Trophoblast cell (in vitro differentiated cells and primary cell): ENCODE data around the gene TNS3.
A peak's percentile ranks its signal among the peaks of the same experiment; 100 is the strongest.
"Not testable (repeated sequence)": the region's sequence is repeated elsewhere in the genome, so short reads cannot be mapped to it uniquely, and the experiment has no call there.

Source experiments
- DNase-seq, 2 donors: peaks; one replicate each; pipeline ENCODE4 v3.0.0-alpha.2; 2016
- H2AFZ ChIP-seq: 2 replicates; pipeline ENCODE4 v1.6.1; 2013; ENCODE audit warnings: low read length, moderate library complexity, mild to moderate bottlenecking; ENCODE audit not compliant: insufficient read depth, poor library complexity
- H2AK5ac ChIP-seq: 2 replicates; pipeline ENCODE4 v1.6.1; 2013; ENCODE audit warnings: mild to moderate bottlenecking, low read length
- H2BK120ac ChIP-seq: 2 replicates; pipeline ENCODE4 v1.6.1; 2013; ENCODE audit warnings: low read length, mild to moderate bottlenecking, moderate library complexity; ENCODE audit not compliant: insufficient read depth, poor library complexity
- H2BK12ac ChIP-seq: 2 replicates; pipeline ENCODE4 v1.6.1; 2013; ENCODE audit warnings: mild to moderate bottlenecking, low read length, moderate library complexity
- H2BK5ac ChIP-seq: 2 replicates; pipeline ENCODE4 v1.6.1; 2013; ENCODE audit warnings: low read length, low read depth, moderate library complexity, mild to moderate bottlenecking; ENCODE audit not compliant: poor library complexity
- H3K14ac ChIP-seq: 2 replicates; pipeline ENCODE4 v1.6.1; 2013; ENCODE audit warnings: mild to moderate bottlenecking, low read length
- H3K18ac ChIP-seq: 2 replicates; pipeline ENCODE4 v1.6.1; 2013; ENCODE audit warnings: mild to moderate bottlenecking, low read length
- H3K23ac ChIP-seq: 2 replicates; pipeline ENCODE4 v1.6.1; 2013; ENCODE audit warnings: low read length
- H3K27ac ChIP-seq: 2 replicates; pipeline ENCODE4 v1.5.1; 2013; ENCODE audit warnings: low read depth, mild to moderate bottlenecking, inconsistent platforms, low read length, moderate library complexity
- H3K27me3 ChIP-seq: 2 replicates; pipeline ENCODE4 v1.6.1; 2013; ENCODE audit warnings: inconsistent platforms, mild to moderate bottlenecking, low read length, moderate library complexity; ENCODE audit not compliant: insufficient read depth
- H3K36me3 ChIP-seq, 2 experiments: 1 replicate in 1 of 2; 2 replicates in 1 of 2; pipeline ENCODE4 v1.6.1; 2013; ENCODE audit warnings: low read length in 2 of 2, mild to moderate bottlenecking in 2 of 2, moderate library complexity in 1 of 2; ENCODE audit not compliant: insufficient read depth in 2 of 2, control insufficient read depth in 1 of 2
- H3K4ac ChIP-seq: 2 replicates; pipeline ENCODE4 v1.6.1; 2013; ENCODE audit warnings: low read depth, mild to moderate bottlenecking, low read length, moderate library complexity
- H3K4me1 ChIP-seq, 2 experiments: 1 replicate in 1 of 2; 2 replicates in 1 of 2; pipeline ENCODE4 v1.6.1; 2013; ENCODE audit warnings: low read length in 2 of 2, mild to moderate bottlenecking in 2 of 2, moderate library complexity in 1 of 2; ENCODE audit not compliant: insufficient read depth in 2 of 2, control insufficient read depth in 1 of 2
- H3K4me2 ChIP-seq: 2 replicates; pipeline ENCODE4 v1.6.1; 2013; ENCODE audit warnings: inconsistent platforms, mild to moderate bottlenecking, low read length, moderate library complexity
- H3K4me3 ChIP-seq: 2 replicates; pipeline ENCODE4 v1.5.1; 2013; ENCODE audit warnings: mild to moderate bottlenecking, low read depth, low read length, inconsistent platforms
- H3K79me1 ChIP-seq: one replicate; pipeline ENCODE4 v1.6.1; 2013; ENCODE audit warnings: low read length
- H3K79me2 ChIP-seq: 2 replicates; pipeline ENCODE4 v1.6.1; 2013; ENCODE audit warnings: low read length, mild to moderate bottlenecking; ENCODE audit not compliant: control insufficient read depth, insufficient read depth, poor library complexity
- H3K9ac ChIP-seq: 2 replicates; pipeline ENCODE4 v1.6.1; 2013; ENCODE audit warnings: mild to moderate bottlenecking, low read length
- H3K9me3 ChIP-seq: 2 replicates; pipeline ENCODE4 v1.6.1; 2013; ENCODE audit warnings: low read depth, mild to moderate bottlenecking, control low read depth, inconsistent platforms, low read length; ENCODE audit not compliant: insufficient read depth
- H4K12ac ChIP-seq: 2 replicates; pipeline ENCODE4 v1.6.1; 2013; ENCODE audit warnings: low read depth, mild to moderate bottlenecking, low read length, moderate library complexity
- H4K8ac ChIP-seq: 2 replicates; pipeline ENCODE4 v1.6.1; 2013; ENCODE audit warnings: low read depth, mild to moderate bottlenecking, low read length, moderate library complexity
- H4K91ac ChIP-seq: one replicate; pipeline ENCODE4 v1.6.1; 2013; ENCODE audit warnings: low read depth, mild to moderate bottlenecking, low read length, moderate library complexity
- WGBS: extraction: QIAGEN DNeasy Blood & Tissue Kit; methylation state at CpG from one replicate; pipeline ENCODE4 v1.1.7; 2013; ENCODE audit warnings: missing lambda C conversion rate; ENCODE audit not compliant: insufficient read length, insufficient coverage; ENCODE audit errors: extremely low coverage; 5-methylcytosine and 5-hydroxymethylcytosine counted together

Gene TNS3

GRCh38 chr7:47543714-47544113 is 38.2 kb downstream of the TNS3 start:
- Histone ChIP-seq H3K79me2 (peaks cover 13% of the 10 kb centered on the region), H3K27ac (peak overlapping the region; percentile 10), H3K27me3 (no peaks in the 10 kb centered on the region), H3K79me1 (peaks cover 28% of the 10 kb centered on the region), H3K23ac (no peak overlapping the region), H4K8ac (no peak overlapping the region), H3K36me3 (peaks cover 48 to 50% of the 10 kb centered on the region in 2 experiments), H2AFZ (no peak overlapping the region), H3K9me3 (peaks cover 2% of the 10 kb centered on the region), H2BK5ac (no peak overlapping the region), H3K4me3 (no peak overlapping the region), H4K91ac (no peak overlapping the region), H4K12ac (no peak overlapping the region), H3K4ac (no peak overlapping the region), H3K4me2 (no peak overlapping the region), H2BK12ac (no peak overlapping the region), H3K4me1 (peaks cover 52 to 70% of the 10 kb centered on the region in 2 experiments), H2AK5ac (no peak overlapping the region), H2BK120ac (no peak overlapping the region), H3K14ac (no peak overlapping the region), H3K18ac (no peak overlapping the region), H3K9ac (no peak overlapping the region)
- WGBS, result no CpG with 5 or more reads among the region's 6 CpGs
- DNase-seq, result no peak

GRCh38 chr7:47543056-47543455 is 38.9 kb downstream of the TNS3 start:
- Histone ChIP-seq H3K9ac (no peak overlapping the region), H2BK5ac (no peak overlapping the region), H4K8ac (no peak overlapping the region), H4K12ac (no peak overlapping the region), H3K79me2 (peaks cover 16% of the 10 kb centered on the region), H3K14ac (no peak overlapping the region), H2BK12ac (no peak overlapping the region), H3K27me3 (no peaks in the 10 kb centered on the region), H2BK120ac (no peak overlapping the region), H2AFZ (no peak overlapping the region), H3K23ac (no peak overlapping the region), H3K4me2 (no peak overlapping the region), H3K79me1 (peaks cover 32% of the 10 kb centered on the region), H4K91ac (peak overlapping the region; percentile 9), H3K4me3 (no peak overlapping the region), H3K4me1 (peaks cover 51 to 68% of the 10 kb centered on the region in 2 experiments), H3K36me3 (peaks cover 45 to 50% of the 10 kb centered on the region in 2 experiments), H3K27ac (no peak overlapping the region), H3K9me3 (peaks cover 2% of the 10 kb centered on the region), H3K18ac (peak overlapping the region; percentile 33), H3K4ac (peak overlapping the region; percentile 47), H2AK5ac (no peak overlapping the region)
- no CpG with 5 or more reads among the region's 4 CpGs for WGBS
- DNase-seq, result no peak

- H3K4me1 ChIP-seq, result peaks cover 50 to 68% of the 10 kb centered on the region in 2 experiments
- H3K36me3 ChIP-seq, result peaks cover 39 to 43% of the 10 kb centered on the region in 2 experiments
- peaks cover 2% of the 10 kb centered on the region for H3K9me3 ChIP-seq
- H3K23ac ChIP-seq, result no peak overlapping the region
- H2BK5ac ChIP-seq, result no peak overlapping the region
- no CpG with 5 or more reads among the region's 3 CpGs for WGBS
- H3K4me2 ChIP-seq, result no peak overlapping the region
- peaks cover 20% of the 10 kb centered on the region for H3K79me2 ChIP-seq
- H3K18ac ChIP-seq, result peak overlapping the region; percentile 5
- no peak overlapping the region for H4K8ac ChIP-seq
- H3K27ac ChIP-seq, result no peak overlapping the region
- H3K4me3 ChIP-seq, result no peak overlapping the region
- no peak for DNase-seq
- H3K27me3 ChIP-seq, result no peaks in the 10 kb centered on the region
- H3K79me1 ChIP-seq, result peaks cover 38% of the 10 kb centered on the region
- no peak overlapping the region for H4K12ac ChIP-seq
- no peak overlapping the region for H2BK12ac ChIP-seq
- H3K4ac ChIP-seq, result peak overlapping the region; percentile 7
- H3K9ac ChIP-seq, result no peak overlapping the region
- no peak overlapping the region for H2AK5ac ChIP-seq
- H4K91ac ChIP-seq, result no peak overlapping the region
- H3K14ac ChIP-seq, result no peak overlapping the region
- H2AFZ ChIP-seq, result no peak overlapping the region
- H2BK120ac ChIP-seq, result no peak overlapping the region
These were observed 39.9 kb downstream of the TNS3 start for GRCh38 chr7:47542051-47542450.

GRCh38 chr7:47541485-47541884 is 40.4 kb downstream of the TNS3 start:
- not testable (repeated sequence) for H3K4me2 ChIP-seq, H4K91ac ChIP-seq, H2BK120ac ChIP-seq, H3K14ac ChIP-seq, H3K27me3 ChIP-seq, H3K27ac ChIP-seq, H4K12ac ChIP-seq, H3K9ac ChIP-seq, DNase-seq, H2BK5ac ChIP-seq, H3K9me3 ChIP-seq, H4K8ac ChIP-seq, H3K18ac ChIP-seq, H2AK5ac ChIP-seq, H3K23ac ChIP-seq, H2BK12ac ChIP-seq, H2AFZ ChIP-seq, H3K4me3 ChIP-seq
- Histone ChIP-seq H3K79me2 (peaks cover 24% of the 10 kb centered on the region), H3K79me1 (peaks cover 41% of the 10 kb centered on the region), H3K4me1 (peaks cover 48 to 69% of the 10 kb centered on the region in 2 experiments), H3K4ac (peak overlapping the region; percentile 49), H3K36me3 (peaks cover 33 to 38% of the 10 kb centered on the region in 2 experiments)
- no CpG with 5 or more reads among the region's 9 CpGs for WGBS
